Measurements from ENCODE around the gene CENPN. TPM values are rescaled to one million over a fixed set of nuclear protein-coding genes. Genes with fewer than 3 reads are reported as not detected.

The CENPN gene
- total and polyA plus RNA-seq, 2 of the 13 experiments (the other 11 are each of a cell fraction or from before 2014, with no cell fraction given), result 29.7 to 129 TPM

DNA sequence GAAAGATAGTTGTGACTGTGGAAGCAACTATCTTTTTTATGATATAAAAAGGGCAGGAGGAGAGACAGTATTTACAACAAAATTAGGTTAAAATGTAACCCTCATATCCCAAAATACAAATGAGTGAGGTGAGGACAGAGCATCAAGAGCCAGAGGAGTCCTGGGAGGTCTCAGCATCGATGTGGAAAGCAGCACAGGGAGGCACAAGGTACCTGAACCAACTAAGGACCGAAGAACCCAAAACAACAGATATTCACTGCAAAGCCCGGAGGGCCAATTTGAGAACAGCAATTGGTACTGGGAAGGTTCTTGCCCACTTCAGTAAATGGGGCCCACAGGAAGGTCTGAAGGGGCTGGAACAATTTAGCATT is 37.9 kb upstream of the CENPN start:
- Histone ChIP-seq H3K27me3 (ENCODE audit: control insufficient read depth in 1 of 2, insufficient read depth in 2 of 2, low read length in 2 of 2) (no peaks in the 10 kb centered on the region), H3K9me3 (ENCODE audit: low read length) (no peaks in the 10 kb centered on the region), H3K27ac (ENCODE audit: extremely low read length, insufficient read depth, low read length) (no peak overlapping the region), H3K4me1 (ENCODE audit: insufficient read depth, low read length) (peaks cover 12% of the 10 kb centered on the region; the same call in 1 of the 2 replicates), H3K4me2 (ENCODE audit: low read depth, low read length) (no peak overlapping the region), H3K9ac (ENCODE audit: insufficient read depth, low read depth, low read length) (no peak overlapping the region), H3K4me3 (replicated peaks in 1 of 3; ENCODE audit: insufficient read depth in 1 of 3, low read depth in 2 of 3, low read length in 3 of 3) (no peak overlapping the region), H3K36me3 (replicated peaks in 1 of 2; ENCODE audit: control insufficient read depth in 1 of 2, insufficient read depth in 2 of 2, low read length in 2 of 2) (peaks cover 1 to 7% of the 10 kb centered on the region in 2 experiments; a peak in 2 of 5 replicates), H4K20me1 (ENCODE audit: insufficient read depth, low read length) (no peaks in the 10 kb centered on the region), H2AFZ (ENCODE audit: low read length) (no peak overlapping the region), H3K79me2 (ENCODE audit: insufficient read depth, low read length) (no peaks in the 10 kb centered on the region)
- POLR2A ChIA-PET, result no interaction called here
- DNase-seq (ENCODE audit: low spot score) (no peak), ATAC-seq (peak; percentile 17; the same call in 1 of the 3 replicates), FAIRE-seq (no peak)
- intact Hi-C loops (cut with micrococcal nuclease; ENCODE audit: unreplicated experiment), result no loop called here
- 91% methylated on average over 3 of the region's 3 CpGs for WGBS (ENCODE audit: low lambda C conversion rate)
- CTCF ChIA-PET (ENCODE audit: low intra/inter-chr PET ratio, low total read pairs), result interaction anchor here (1.4 kb wide), 1 partner anchor 66 kb away, joined by 6 read pairs; the partner anchor contains the start of gene ATMIN
- in situ Hi-C loops (cut with HindIII; ENCODE audit: extremely low pct_ligation_motif_present, low pct_unique_long_range_greater_than_20kb), result no loop called here
- no peak for TF ChIP-seq POLR2AphosphoS5 (IDR thresholded peaks at IDR 0.05; ENCODE audit: low read depth, low read length)
- 0 out of 2 replicates have a peak, but pooled peaks have one; percentile 28 for TF ChIP-seq GZF1 (CRISPR knock-in tag; IDR thresholded peaks at IDR 0.05)
- BruUV-seq (replicated peaks), result no TSS peak

DNA sequence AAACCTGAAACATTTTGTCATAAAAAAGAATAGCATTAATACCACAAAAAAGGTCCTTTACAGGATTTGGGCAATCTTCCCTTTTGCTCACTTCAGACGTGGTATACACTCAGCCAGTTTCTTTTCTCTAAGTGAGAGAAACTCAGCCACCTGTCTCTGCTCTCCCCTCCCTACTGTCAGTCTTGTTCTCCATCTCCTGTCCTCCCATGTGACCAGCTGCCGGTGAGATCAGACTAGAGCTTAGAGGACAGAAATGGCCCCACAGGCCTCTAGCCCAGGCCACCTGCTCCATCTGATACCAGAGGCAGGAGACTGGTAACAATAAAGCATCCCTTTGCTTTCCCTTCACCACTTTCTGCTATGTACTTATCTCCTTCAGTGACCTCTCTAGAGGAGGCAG is 35.2 kb upstream of the CENPN start:
- Histone ChIP-seq H3K27ac (ENCODE audit: extremely low read length, insufficient read depth, low read length) (no peak overlapping the region), H3K4me2 (ENCODE audit: low read depth, low read length) (no peak overlapping the region), H3K27me3 (ENCODE audit: control insufficient read depth in 1 of 2, insufficient read depth in 2 of 2, low read length in 2 of 2) (no peaks in the 10 kb centered on the region), H3K36me3 (replicated peaks in 1 of 2; ENCODE audit: control insufficient read depth in 1 of 2, insufficient read depth in 2 of 2, low read length in 2 of 2) (peaks cover 1 to 18% of the 10 kb centered on the region in 2 experiments; a peak in 3 of 5 replicates), H3K79me2 (ENCODE audit: insufficient read depth, low read length) (no peaks in the 10 kb centered on the region), H3K4me3 (replicated peaks in 1 of 3; ENCODE audit: insufficient read depth in 1 of 3, low read depth in 2 of 3, low read length in 3 of 3) (no peak overlapping the region), H3K9me3 (ENCODE audit: low read length) (no peaks in the 10 kb centered on the region), H4K20me1 (ENCODE audit: insufficient read depth, low read length) (no peaks in the 10 kb centered on the region), H2AFZ (ENCODE audit: low read length) (no peak overlapping the region), H3K4me1 (ENCODE audit: insufficient read depth, low read length) (peaks cover 12% of the 10 kb centered on the region; the same call in 1 of the 2 replicates), H3K9ac (ENCODE audit: insufficient read depth, low read depth, low read length) (no peak overlapping the region)
- ATAC-seq (no peak), FAIRE-seq (no peak), DNase-seq (ENCODE audit: low spot score) (no peak)
- POLR2A ChIA-PET, result no interaction called here
- 93% methylated on average over 2 of the region's 2 CpGs for WGBS (ENCODE audit: low lambda C conversion rate)
- in situ Hi-C loops (cut with HindIII; ENCODE audit: extremely low pct_ligation_motif_present, low pct_unique_long_range_greater_than_20kb), result no loop called here
- CTCF ChIA-PET (ENCODE audit: low intra/inter-chr PET ratio, low total read pairs), result no interaction called here
- intact Hi-C loops (cut with micrococcal nuclease; ENCODE audit: unreplicated experiment), result no loop called here
- BruUV-seq (replicated peaks), result no TSS peak
- TF ChIP-seq RBM22 (optimal IDR thresholded peaks at IDR 0.05; ENCODE audit: low read length) (peak; percentile 37), LCORL (IDR thresholded peaks at IDR 0.05) (no peak), LCORL (CRISPR knock-in tag; IDR thresholded peaks at IDR 0.05) (no peak), ZNF841 (CRISPR knock-in tag; IDR thresholded peaks at IDR 0.05; ENCODE audit: borderline replicate concordance) (no peak)

Data from HepG2 (cell line).